Immature natural killer cell (primary cell): ENCODE measurements around the gene SLC16A3. TPM values are rescaled to one million over a fixed set of nuclear protein-coding genes. Genes with fewer than 3 reads are reported as not detected.

ENCODE experiments used
- polyA plus RNA-seq, 3 donors: library from polyadenylated mRNA; unstranded; fragments of 300-500 nt; fragmentation: Illumina TruSeq; gene quantifications; one replicate each; pipeline ENCODE4 v1.2.3, GENCODE V29; 2021

SLC16A3 gene
- polyA plus RNA-seq, 3 donors from 2014 or later, result 5.8 to 12.2 (median 6.8) TPM

Other genes with a start within 250 kb of the SLC16A3 start
- 100 to 1,000 TPM in 2 of 3 donors, 10 to 100 TPM in 1; 70.0 to 104 (median 100) TPM for gene CENPX, start 206.2 kb upstream of the SLC16A3 start, polyA plus RNA-seq
- gene LRRC45, start 205.7 kb upstream of the SLC16A3 start, polyA plus RNA-seq, result 1 to 10 TPM; 4.7 to 9.9 (median 5.2) TPM
- not detected for gene RAC3, start 197.4 kb upstream of the SLC16A3 start, polyA plus RNA-seq
- 100 to 1,000 TPM; 144 to 242 (median 165) TPM for gene DCXR, start 191.3 kb upstream of the SLC16A3 start, polyA plus RNA-seq
- gene RFNG, start 177.2 kb upstream of the SLC16A3 start, polyA plus RNA-seq, result 1 to 10 TPM; 2.2 to 3.7 (median 3.2) TPM
- 100 to 1,000 TPM; 174 to 212 (median 183) TPM for gene GPS1, start 177.1 kb upstream of the SLC16A3 start, polyA plus RNA-seq
- gene DUS1L, start 163.2 kb upstream of the SLC16A3 start, polyA plus RNA-seq, result 10 to 100 TPM; 61.7 to 85.3 (median 82.5) TPM
- gene FASN, start 130.8 kb upstream of the SLC16A3 start, polyA plus RNA-seq, result 1 to 10 TPM in 1 of 3 donors, under 1 TPM in 2; 0.10 to 2.7 (median 0.23) TPM
- gene CCDC57, start 16.2 kb upstream of the SLC16A3 start, polyA plus RNA-seq, result 10 to 100 TPM; 27.7 to 65.8 (median 28.8) TPM
- 100 to 1,000 TPM in 1 of 3 donors, 10 to 100 TPM in 2; 48.9 to 130 (median 55.9) TPM for gene CSNK1D, start 44.7 kb downstream of the SLC16A3 start, polyA plus RNA-seq
- gene CD7, start 88.6 kb downstream of the SLC16A3 start, polyA plus RNA-seq, result 100 to 1,000 TPM; 278 to 589 (median 370) TPM
- gene SECTM1, start 104.7 kb downstream of the SLC16A3 start, polyA plus RNA-seq, result 1 to 10 TPM in 2 of 3 donors, not detected in 1; 2.7 to 3.6 TPM
- not detected for gene TEX19, start 130.2 kb downstream of the SLC16A3 start, polyA plus RNA-seq
- gene UTS2R, start 142.7 kb downstream of the SLC16A3 start, polyA plus RNA-seq, result not detected
- gene HEXD, start 189.3 kb downstream of the SLC16A3 start, polyA plus RNA-seq, result 10 to 100 TPM; 12.7 to 18.8 (median 15.2) TPM
- 10 to 100 TPM; 29.3 to 43.5 (median 39.8) TPM for gene OGFOD3, start 189.5 kb downstream of the SLC16A3 start, polyA plus RNA-seq
- gene CYBC1, start 221.7 kb downstream of the SLC16A3 start, polyA plus RNA-seq, result 100 to 1,000 TPM; 182 to 246 (median 243) TPM
- gene NARF, start 229.7 kb downstream of the SLC16A3 start, polyA plus RNA-seq, result 100 to 1,000 TPM; 149 to 192 (median 179) TPM